Urinary bladder (tissue), 4 donors: ENCODE results near the gene DTYMK. TPM values are rescaled to one million over a fixed set of nuclear protein-coding genes. Genes with fewer than 3 reads are reported as not detected.
"Not testable (repeated sequence)": the region's sequence is repeated elsewhere in the genome, so short reads cannot be mapped to it uniquely, and the experiment has no call there.

Experiments used
- DNase-seq: peaks from one replicate; pipeline ENCODE4 v3.0.0-alpha.2; 2015; ENCODE audit errors: extremely low spot score
- H3K27ac ChIP-seq: one replicate; pipeline ENCODE4 v1.5.1; 2013; ENCODE audit warnings: low read depth, mild to moderate bottlenecking, moderate library complexity
- H3K36me3 ChIP-seq: one replicate; pipeline ENCODE4 v1.6.1; 2013; ENCODE audit warnings: mild to moderate bottlenecking, moderate library complexity; ENCODE audit not compliant: insufficient read depth
- H3K4me1 ChIP-seq: one replicate; pipeline ENCODE4 v1.6.1; 2013; ENCODE audit warnings: mild to moderate bottlenecking, moderate library complexity; ENCODE audit not compliant: insufficient read depth
- H3K4me3 ChIP-seq: one replicate; pipeline ENCODE4 v1.5.1; 2013; ENCODE audit warnings: low read depth, low read length
- WGBS: extraction: QIAGEN DNeasy Blood & Tissue Kit; methylation state at CpG from one replicate; pipeline ENCODE4 v1.1.7; 2013; 5-methylcytosine and 5-hydroxymethylcytosine counted together
- polyA plus RNA-seq: library from polyadenylated mRNA; stranded (reverse); fragments of 200-250 nt; gene quantifications from one replicate; pipeline ENCODE4 v1.2.3, GENCODE V29; 2013
- total RNA-seq: library from RNA; depleted of rRNA; stranded (reverse); fragments of >200 nt; gene quantifications from one replicate; pipeline ENCODE4 v1.2.3, GENCODE V29; 2014
- donor health status: healthy with polysubstance abuse.
- donor health status: healthy.

The DTYMK gene
- total RNA-seq (12.7 TPM), polyA plus RNA-seq (20.0 TPM)

DNA sequence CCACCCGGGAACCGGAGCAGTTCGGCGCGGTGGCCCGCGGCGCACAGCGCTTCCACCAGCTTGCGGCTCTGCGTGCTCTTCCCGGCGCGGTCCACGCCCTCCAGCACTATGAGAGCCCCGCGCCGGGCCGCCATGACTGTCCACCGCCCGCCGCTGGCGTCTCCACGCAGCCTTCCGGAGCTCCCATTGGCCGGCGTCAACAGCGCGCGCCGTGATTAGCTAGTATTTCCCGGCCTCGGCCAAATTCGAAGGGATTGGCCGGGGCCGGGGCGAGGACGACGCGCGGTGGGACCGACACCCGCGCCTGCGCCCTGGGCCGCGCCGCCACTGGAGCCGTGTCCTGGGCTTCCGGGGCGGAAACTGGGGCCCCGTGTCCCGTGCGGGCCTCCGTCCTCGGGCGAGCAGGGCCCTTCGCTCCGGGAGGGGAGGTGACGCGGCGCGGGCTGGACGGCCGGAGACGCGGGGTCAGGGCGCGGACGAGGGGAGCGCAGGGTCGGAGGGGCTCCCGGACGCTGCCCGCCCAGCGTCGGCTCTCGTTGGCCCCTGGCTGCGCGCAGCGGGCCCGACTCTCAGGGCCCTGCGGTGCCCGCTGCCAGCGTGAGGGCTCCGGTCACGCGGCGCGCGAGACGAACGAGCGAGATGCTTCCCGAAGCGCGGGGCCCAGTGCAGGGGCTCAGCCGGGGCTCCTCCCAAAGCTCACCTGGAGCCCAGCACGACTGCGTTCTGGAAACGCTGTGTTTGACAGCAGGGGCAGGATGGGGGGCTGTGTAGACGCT, at the start of gene DTYMK:
Gene DTYMK (minus strand): TSS at position 166 of the 776 bp plus-strand sequence. CDS start 32 bp downstream, at position 134.
- peak within 1 kb of the TSS; percentile 98 for H3K4me3 ChIP-seq
- H3K27ac ChIP-seq, result peak within 1 kb of the TSS; percentile 88
- WGBS, result under 1% methylated on average over 102 of the region's 102 CpGs
- DNase-seq, result peak; percentile 88
- no peaks in the 10 kb centered on the region for H3K4me1 ChIP-seq
- H3K36me3 ChIP-seq, result no peaks in the 10 kb centered on the region

DNA sequence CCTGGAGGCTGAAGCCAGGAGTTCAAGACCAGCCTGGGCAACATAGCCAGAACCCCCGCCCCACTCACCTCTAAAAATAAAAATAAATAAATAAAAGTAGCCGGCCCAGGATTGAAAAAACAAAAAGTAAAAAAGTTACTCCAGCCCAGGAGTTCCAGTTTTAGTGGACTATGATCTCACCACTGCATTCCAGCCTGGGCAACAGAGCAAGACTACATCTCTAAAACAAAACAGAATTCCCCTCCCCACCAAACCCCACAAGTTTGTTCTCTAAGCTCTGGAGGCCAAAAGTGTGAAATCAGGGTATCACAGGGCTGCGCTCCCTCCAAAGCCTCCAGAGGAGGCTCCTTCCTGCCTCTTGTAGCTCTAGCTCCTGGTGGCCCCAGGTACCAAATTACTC, 49.5 kb upstream of the DTYMK start:
- Histone ChIP-seq H3K4me3 (no peak overlapping the region), H3K27ac (no peak overlapping the region), H3K4me1 (peaks cover 2% of the 10 kb centered on the region), H3K36me3 (no peaks in the 10 kb centered on the region)
- no peak for DNase-seq
- WGBS, result 86% methylated on average over 3 of the region's 3 CpGs

DNA sequence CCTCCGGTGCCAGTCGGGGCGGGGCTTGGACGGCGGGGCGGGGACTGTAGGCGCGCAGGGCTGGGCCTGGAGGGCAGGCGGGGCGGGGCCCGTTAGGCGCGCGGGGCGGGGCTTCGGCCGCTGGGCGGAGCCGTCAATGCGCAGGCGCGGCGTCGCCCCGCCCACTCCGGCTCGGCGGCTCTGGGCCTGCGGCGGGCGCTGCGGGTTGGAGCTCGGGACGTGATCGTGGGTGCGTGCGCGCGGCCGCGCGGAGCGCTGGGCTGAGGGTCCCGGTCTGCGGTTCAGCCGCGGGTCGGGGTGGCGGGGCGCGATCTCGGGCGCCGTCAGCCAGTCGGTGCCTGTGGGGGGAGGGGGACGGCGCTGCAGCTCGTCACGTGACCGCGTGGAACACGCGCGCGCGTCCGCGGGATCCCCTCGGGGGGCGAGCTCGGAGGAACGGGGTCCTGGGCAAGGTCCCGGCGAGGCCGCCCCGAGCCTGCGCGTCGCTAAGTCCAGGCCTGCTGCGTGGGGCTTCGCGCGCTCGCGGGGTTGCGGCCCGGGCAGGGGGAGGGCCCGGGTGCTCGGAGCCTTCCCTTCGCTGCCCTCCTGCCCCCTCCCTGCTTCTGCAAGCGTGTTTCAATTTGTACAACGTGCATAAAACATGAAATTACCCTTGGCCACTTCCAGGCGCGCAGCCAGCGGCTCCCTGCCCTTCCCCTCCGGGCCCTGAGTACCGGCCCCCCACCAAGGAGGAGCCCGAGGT, 48.0 kb upstream of the DTYMK start, which contains the start of gene D2HGDH:
Gene D2HGDH (plus strand): TSS at position 164 of the 742 bp plus-strand sequence. CDS start 595 bp downstream, outside the sequence.
- peak; percentile 42 for DNase-seq
- Histone ChIP-seq H3K4me3 (peak within 1 kb of the TSS; percentile 81), H3K27ac (peak within 1 kb of the TSS; percentile 86), H3K4me1 (peaks cover 2% of the 10 kb centered on the region), H3K36me3 (no peaks in the 10 kb centered on the region)
- under 1% methylated on average over 96 of the region's 98 CpGs for WGBS

DNA sequence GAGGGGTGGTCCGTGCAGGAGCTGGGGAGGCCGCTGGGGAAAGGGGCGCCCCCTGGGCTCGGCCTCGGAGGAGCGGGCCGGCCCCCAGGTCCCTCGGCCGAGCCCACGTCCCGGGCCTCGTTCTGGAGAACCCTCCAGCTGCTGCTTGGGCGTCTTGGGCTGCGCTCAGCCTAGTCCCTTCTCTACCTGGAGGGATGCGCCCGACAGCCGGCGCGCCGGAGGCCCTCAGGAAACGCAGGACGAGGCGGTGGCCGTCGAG, 47.5 kb upstream of the DTYMK start:
- H3K27ac ChIP-seq, result no peak overlapping the region
- under 1% methylated on average over 25 of the region's 25 CpGs for WGBS
- DNase-seq, result no peak
- peak overlapping the region; percentile 81 for H3K4me3 ChIP-seq
- no peaks in the 10 kb centered on the region for H3K36me3 ChIP-seq
- peaks cover 2% of the 10 kb centered on the region for H3K4me1 ChIP-seq

DNA sequence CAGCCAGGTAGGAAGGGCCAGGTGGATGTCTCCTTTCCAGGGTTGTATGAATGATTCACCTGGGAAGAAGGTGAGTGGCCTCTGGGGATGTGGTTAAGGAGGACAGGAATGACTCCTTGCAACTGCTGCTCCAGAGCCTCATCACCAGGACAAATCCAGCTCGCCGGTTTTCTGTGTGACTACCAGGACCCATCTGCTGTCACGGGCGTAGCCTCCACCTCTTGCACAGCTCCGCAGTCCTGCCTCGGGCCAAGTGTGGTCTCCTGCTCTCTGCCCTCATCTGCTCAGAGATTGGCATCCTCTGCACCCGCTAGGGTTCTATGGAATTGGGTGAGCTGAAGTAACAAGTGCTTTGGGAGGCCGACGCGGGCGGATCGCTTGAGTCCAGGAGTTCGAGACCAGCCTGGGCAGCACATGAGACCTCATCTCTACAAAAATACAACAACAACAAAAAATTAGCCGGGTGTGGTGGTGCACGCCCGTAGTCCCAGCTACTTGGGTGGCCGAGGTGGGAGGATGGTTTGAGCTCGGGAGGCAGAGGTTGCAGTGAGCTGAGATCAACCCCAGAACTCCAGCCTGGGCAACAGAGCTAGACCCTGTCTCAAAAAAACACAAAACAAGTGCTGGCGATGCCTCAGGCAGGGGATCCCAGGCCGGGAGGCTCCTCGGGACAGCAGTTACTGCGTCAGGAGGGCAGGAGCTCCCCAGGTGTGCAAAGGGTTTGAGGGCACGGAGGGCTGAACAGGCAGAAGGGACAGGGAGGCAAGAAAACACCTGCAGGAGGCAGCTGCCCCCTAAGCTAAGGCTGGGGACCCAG, 47.0 kb upstream of the DTYMK start:
- 86% methylated on average over 23 of the region's 23 CpGs for WGBS
- Histone ChIP-seq H3K36me3 (no peaks in the 10 kb centered on the region), H3K4me3 (peak overlapping the region; percentile 81), H3K4me1 (peaks cover 2% of the 10 kb centered on the region), H3K27ac (no peak overlapping the region)
- no peak for DNase-seq

DNA sequence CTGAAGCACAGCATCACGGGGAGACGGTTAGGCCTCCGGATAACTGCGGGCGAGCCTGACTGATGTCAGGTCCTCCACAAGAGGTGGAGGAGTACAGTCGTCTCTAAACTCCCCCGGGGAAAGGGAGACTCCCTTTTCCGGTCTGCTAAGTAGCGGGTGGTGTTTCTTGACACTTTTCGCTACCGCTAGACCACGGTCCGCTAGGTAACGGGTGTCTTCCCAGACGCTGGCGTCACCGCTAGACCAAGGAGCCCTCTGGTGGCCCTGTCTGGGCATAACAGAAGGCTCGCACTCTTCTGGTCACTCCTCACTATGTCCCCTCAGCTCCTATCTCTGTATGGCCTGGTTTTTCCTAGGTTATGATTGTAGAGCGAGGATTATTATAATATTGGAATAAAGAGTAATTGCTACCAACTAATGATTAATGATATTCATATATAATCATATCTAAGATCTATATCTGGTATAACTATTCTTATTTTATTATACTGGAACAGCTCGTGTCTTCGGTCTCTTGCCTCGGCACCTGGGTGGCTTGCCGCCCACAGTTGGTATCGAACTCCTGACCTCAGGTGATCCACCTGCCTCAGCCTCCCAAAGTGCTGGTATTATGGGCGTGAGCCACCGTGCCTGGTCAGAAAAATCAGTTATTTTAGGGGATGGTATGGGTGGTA, 46.0 kb upstream of the DTYMK start:
- H3K4me1 ChIP-seq, DNase-seq, H3K27ac ChIP-seq, H3K36me3 ChIP-seq, H3K4me3 ChIP-seq: not testable (repeated sequence)
- 38% methylated on average over 25 of the region's 26 CpGs for WGBS

- H3K4me1 ChIP-seq, result no peaks in the 10 kb centered on the region
- no peak overlapping the region for H3K4me3 ChIP-seq
- no peak overlapping the region for H3K27ac ChIP-seq
- WGBS, result 80% methylated on average over 12 of the region's 12 CpGs
- no peaks in the 10 kb centered on the region for H3K36me3 ChIP-seq
- no peak for DNase-seq
Observed at GRCh38 chr2:241730671-241731293, 44.2 kb upstream of the DTYMK start.

- H3K4me1 ChIP-seq, result no peaks in the 10 kb centered on the region
- no peak overlapping the region for H3K27ac ChIP-seq
- no peak for DNase-seq
- no peak overlapping the region for H3K4me3 ChIP-seq
- 91% methylated on average over 6 of the region's 6 CpGs for WGBS
- peaks cover 1% of the 10 kb centered on the region for H3K36me3 ChIP-seq
Observed at GRCh38 chr2:241729868-241730267, 43.3 kb upstream of the DTYMK start.

DNA sequence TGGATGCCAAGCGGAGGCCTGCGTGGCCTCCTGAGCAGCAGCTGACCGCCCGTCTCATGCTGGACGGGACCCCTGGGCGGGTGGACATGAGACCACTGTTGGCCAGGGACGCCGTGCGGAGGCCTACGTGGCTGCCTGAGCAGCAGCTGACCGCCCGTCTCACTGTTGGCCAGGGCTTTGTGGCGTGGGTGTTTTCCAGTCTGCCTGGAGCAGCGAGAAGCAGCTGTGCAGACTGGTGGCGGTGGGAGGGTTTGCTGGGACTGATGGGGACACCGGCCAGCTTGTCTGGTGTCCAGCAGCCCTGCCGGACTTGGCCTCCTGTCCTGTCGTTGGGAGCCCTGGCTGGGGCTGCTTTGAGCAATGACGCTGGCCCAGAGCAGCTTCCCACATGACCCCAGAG, 42.0 kb upstream of the DTYMK start:
- Histone ChIP-seq H3K27ac (no peak overlapping the region), H3K36me3 (peaks cover 1% of the 10 kb centered on the region), H3K4me1 (no peaks in the 10 kb centered on the region), H3K4me3 (no peak overlapping the region)
- DNase-seq, result no peak
- WGBS, result 88% methylated on average over 19 of the region's 19 CpGs

- Histone ChIP-seq H3K4me1 (no peaks in the 10 kb centered on the region), H3K4me3 (no peak overlapping the region), H3K27ac (no peak overlapping the region), H3K36me3 (peaks cover 1% of the 10 kb centered on the region)
- 85% methylated on average over 8 of the region's 8 CpGs for WGBS
- no peak for DNase-seq
Observed at GRCh38 chr2:241728000-241728399, 41.4 kb upstream of the DTYMK start.

- 92% methylated on average over 16 of the region's 16 CpGs for WGBS
- Histone ChIP-seq H3K4me1 (no peaks in the 10 kb centered on the region), H3K36me3 (peaks cover 1% of the 10 kb centered on the region), H3K4me3 (no peak overlapping the region), H3K27ac (no peak overlapping the region)
- no peak for DNase-seq
Observed at GRCh38 chr2:241726459-241726858, 39.8 kb upstream of the DTYMK start.

GRCh38 chr2:241724975-241725870, 38.6 kb upstream of the DTYMK start:
- WGBS, result 95% methylated on average over 76 of the region's 76 CpGs
- no peak overlapping the region for H3K27ac ChIP-seq
- no peak for DNase-seq
- H3K4me1 ChIP-seq, result no peaks in the 10 kb centered on the region
- no peak overlapping the region for H3K4me3 ChIP-seq
- H3K36me3 ChIP-seq, result peaks cover 1% of the 10 kb centered on the region
